Endodermal cell (in vitro differentiated cells): Measurements from ENCODE around the gene EFNA3. TPM values are rescaled to one million over a fixed set of nuclear protein-coding genes. Genes with fewer than 3 reads are reported as not detected.

ENCODE experiments used
- DNase-seq: peaks from one replicate; pipeline ENCODE4 v3.0.0-alpha.2; 2017
- H3K27ac ChIP-seq: 2 replicates; pipeline ENCODE4 v1.5.1; 2013; ENCODE audit warnings: mild to moderate bottlenecking, low read depth, low read length, moderate library complexity
- H3K27me3 ChIP-seq: 2 replicates; pipeline ENCODE4 v1.6.1; 2013; ENCODE audit warnings: mild to moderate bottlenecking, low read length, moderate library complexity; ENCODE audit not compliant: insufficient read depth, control insufficient read depth, poor library complexity, severe bottlenecking
- H3K36me3 ChIP-seq: 2 replicates; pipeline ENCODE4 v1.7.0; 2013; ENCODE audit warnings: mild to moderate bottlenecking, low read length, moderate library complexity; ENCODE audit not compliant: control insufficient read depth, insufficient read depth
- H3K4me1 ChIP-seq: one replicate; pipeline ENCODE4 v1.7.0; 2013; ENCODE audit warnings: low read length; ENCODE audit not compliant: control insufficient read depth, insufficient read depth
- H3K4me3 ChIP-seq: 2 replicates; pipeline ENCODE4 v1.5.1; 2013; ENCODE audit warnings: mild to moderate bottlenecking, low read length, moderate library complexity
- H3K9ac ChIP-seq: 2 replicates; pipeline ENCODE4 v1.6.1; 2013; ENCODE audit warnings: mild to moderate bottlenecking, low read length, moderate library complexity; ENCODE audit not compliant: poor library complexity, severe bottlenecking; ENCODE audit errors: extremely low read depth
- H3K9me3 ChIP-seq: 2 replicates; pipeline ENCODE4 v1.6.1; 2013; ENCODE audit warnings: mild to moderate bottlenecking, low read length, moderate library complexity; ENCODE audit not compliant: control insufficient read depth
- H3K27ac Mint-ChIP-seq: 2 replicates; pipeline ENCODE4 v1.8.0; 2020; ENCODE audit warnings: mixed read lengths
- H3K27me3 Mint-ChIP-seq: 2 replicates; pipeline ENCODE4 v1.8.0; 2021; ENCODE audit warnings: mild to moderate bottlenecking, mixed read lengths; ENCODE audit not compliant: insufficient read depth
- H3K36me3 Mint-ChIP-seq: 2 replicates; pipeline ENCODE4 v1.8.0; 2020; ENCODE audit warnings: low read depth, mixed read lengths
- H3K4me1 Mint-ChIP-seq: 2 replicates; pipeline ENCODE4 v1.8.0; 2020; ENCODE audit warnings: mixed read lengths
- H3K4me3 Mint-ChIP-seq: 2 replicates; pipeline ENCODE4 v1.8.0; 2020; ENCODE audit warnings: mild to moderate bottlenecking, moderate library complexity, mixed read lengths
- H3K9me3 Mint-ChIP-seq: 2 replicates; pipeline ENCODE4 v1.8.0; 2020; ENCODE audit warnings: mild to moderate bottlenecking, mixed read lengths
- CTCF ChIP-seq: fragments of 200-600 bp; sonication (generic); conservative IDR thresholded peaks from 2 replicates; pipeline ENCODE4 v1.5.0; 2021; ENCODE audit warnings: antibody characterized with exemption, mild to moderate bottlenecking
- WGBS, 2 experiments: methylation state at CpG; one replicate each; pipeline versions ENCODE4 v1.1.5 to v1.1.7; 2013; ENCODE audit warnings: missing lambda C conversion rate in 2 of 2, mixed read lengths in 1 of 2; ENCODE audit not compliant: insufficient coverage in 1 of 2, insufficient read length in 1 of 2; 5-methylcytosine and 5-hydroxymethylcytosine counted together
- total RNA-seq, 2 donors: library from RNA; stranded (reverse); fragmentation: NEBNext Ultra II Directional in 1 of 2; extraction: Animal tissue kit (Norgen Biotek cat#: 25700) in 1 of 2; gene quantifications; 2 replicates in 1 of 2; 3 replicates in 1 of 2; pipeline ENCODE4 v1.2.1, GENCODE V29; 2021

The EFNA3 gene
- total RNA-seq, 2 donors from 2014 or later: 3.1 to 6.0 TPM

GRCh38 chr1:155064111-155064831, 14.4 kb upstream of the EFNA3 start:
- peak overlapping the region; percentile 89 for H3K27ac ChIP-seq
- 0 to 7% methylated on average over 2 to 14 of the region's 14 CpGs for WGBS, 2 experiments

GRCh38 chr1:155064832-155065429, 13.7 kb upstream of the EFNA3 start:
- peak overlapping the region; percentile 68 for H3K4me3 Mint-ChIP-seq
- no peaks in the 10 kb centered on the region for H3K9me3 Mint-ChIP-seq

More at GRCh38 chr1:155064111-155064831, 14.4 kb upstream of the EFNA3 start:
- no peaks in the 10 kb centered on the region for H3K9me3 ChIP-seq
- peak; percentile 89 for DNase-seq
- Mint-ChIP-seq H3K27me3 (peaks cover 5% of the 10 kb centered on the region), H3K27ac (peak overlapping the region; percentile 63), H3K36me3 (peaks cover 22% of the 10 kb centered on the region), H3K4me1 (peaks cover 14% of the 10 kb centered on the region), H3K9me3 (no peaks in the 10 kb centered on the region), H3K4me3 (peak overlapping the region; percentile 68)
- H3K9ac ChIP-seq: peak overlapping the region; percentile 80
- H3K36me3 ChIP-seq: peaks cover 13% of the 10 kb centered on the region
- H3K27me3 ChIP-seq: peaks cover 7% of the 10 kb centered on the region
- H3K4me1 ChIP-seq: peaks cover 11% of the 10 kb centered on the region
- no peak for TF ChIP-seq CTCF
- peak overlapping the region; percentile 93 for H3K4me3 ChIP-seq

GRCh38 chr1:155066777-155067176, 11.9 kb upstream of the EFNA3 start:
- DNase-seq: no peak
- no peak overlapping the region for H3K27ac Mint-ChIP-seq
- 89 to 97% methylated on average over 6 to 8 of the region's 8 CpGs for WGBS, 2 experiments
- no peak for TF ChIP-seq CTCF
- H3K9me3 ChIP-seq: no peaks in the 10 kb centered on the region
- H3K4me1 ChIP-seq: peaks cover 20% of the 10 kb centered on the region
- no peak overlapping the region for H3K4me3 ChIP-seq
- H3K9me3 Mint-ChIP-seq: no peaks in the 10 kb centered on the region
- no peak overlapping the region for H3K9ac ChIP-seq
- no peak overlapping the region for H3K4me3 Mint-ChIP-seq
- H3K27me3 ChIP-seq: peaks cover 13% of the 10 kb centered on the region
- peaks cover 20% of the 10 kb centered on the region for H3K4me1 Mint-ChIP-seq
- no peak overlapping the region for H3K27ac ChIP-seq
- H3K27me3 Mint-ChIP-seq: peaks cover 12% of the 10 kb centered on the region
- H3K36me3 ChIP-seq: peaks cover 14% of the 10 kb centered on the region
- peaks cover 23% of the 10 kb centered on the region for H3K36me3 Mint-ChIP-seq

More at GRCh38 chr1:155064832-155065429, 13.7 kb upstream of the EFNA3 start:
- 46 to 71% methylated on average over 1 to 5 of the region's 5 CpGs for WGBS, 2 experiments
- H3K4me1 ChIP-seq: peaks cover 11% of the 10 kb centered on the region
- Mint-ChIP-seq H3K27ac (peak overlapping the region; percentile 63), H3K4me1 (peaks cover 14% of the 10 kb centered on the region), H3K27me3 (peaks cover 5% of the 10 kb centered on the region), H3K36me3 (peaks cover 23% of the 10 kb centered on the region)
- H3K27ac ChIP-seq: no peak overlapping the region
- H3K4me3 ChIP-seq: peak overlapping the region; percentile 93
- H3K9ac ChIP-seq: no peak overlapping the region
- H3K9me3 ChIP-seq: no peaks in the 10 kb centered on the region
- no peak for TF ChIP-seq CTCF
- peaks cover 14% of the 10 kb centered on the region for H3K36me3 ChIP-seq
- DNase-seq: peak; percentile 68
- peaks cover 7% of the 10 kb centered on the region for H3K27me3 ChIP-seq
